Measurements from ENCODE around the gene GHRHR.

GHRHR gene

DNA sequence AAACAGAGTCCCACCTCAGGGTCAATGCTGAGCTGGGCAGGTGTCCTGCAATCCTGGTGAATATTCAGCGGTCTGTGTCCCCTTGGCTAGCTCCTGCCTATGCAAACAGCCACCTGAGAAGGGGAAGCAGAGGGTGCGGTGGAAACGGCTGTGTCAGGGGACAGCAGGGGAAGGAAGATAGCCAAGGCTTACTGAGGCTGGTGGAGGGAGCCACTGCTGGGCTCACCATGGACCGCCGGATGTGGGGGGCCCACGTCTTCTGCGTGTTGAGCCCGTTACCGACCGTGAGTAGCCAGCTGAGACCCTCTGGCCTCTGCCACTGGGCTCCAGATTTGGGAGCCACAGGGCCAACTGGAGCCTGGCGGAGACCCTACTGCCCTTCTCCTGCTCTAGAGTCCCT, at the start of gene GHRHR:
Gene GHRHR (plus strand): TSS at position 112 of the 400 bp plus-strand sequence. CDS start 116 bp downstream, at position 228.
- H3K4me3 ChIP-seq (ENCODE audit: low read depth, low read length): no peak within 1 kb of the TSS
- TF ChIP-seq, protein P1, sequence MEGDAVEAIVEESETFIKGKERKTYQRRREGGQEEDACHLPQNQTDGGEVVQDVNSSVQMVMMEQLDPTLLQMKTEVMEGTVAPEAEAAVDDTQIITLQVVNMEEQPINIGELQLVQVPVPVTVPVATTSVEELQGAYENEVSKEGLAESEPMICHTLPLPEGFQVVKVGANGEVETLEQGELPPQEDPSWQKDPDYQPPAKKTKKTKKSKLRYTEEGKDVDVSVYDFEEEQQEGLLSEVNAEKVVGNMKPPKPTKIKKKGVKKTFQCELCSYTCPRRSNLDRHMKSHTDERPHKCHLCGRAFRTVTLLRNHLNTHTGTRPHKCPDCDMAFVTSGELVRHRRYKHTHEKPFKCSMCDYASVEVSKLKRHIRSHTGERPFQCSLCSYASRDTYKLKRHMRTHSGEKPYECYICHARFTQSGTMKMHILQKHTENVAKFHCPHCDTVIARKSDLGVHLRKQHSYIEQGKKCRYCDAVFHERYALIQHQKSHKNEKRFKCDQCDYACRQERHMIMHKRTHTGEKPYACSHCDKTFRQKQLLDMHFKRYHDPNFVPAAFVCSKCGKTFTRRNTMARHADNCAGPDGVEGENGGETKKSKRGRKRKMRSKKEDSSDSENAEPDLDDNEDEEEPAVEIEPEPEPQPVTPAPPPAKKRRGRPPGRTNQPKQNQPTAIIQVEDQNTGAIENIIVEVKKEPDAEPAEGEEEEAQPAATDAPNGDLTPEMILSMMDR (conservative IDR thresholded peaks at IDR 0.05; ENCODE audit: low read depth, low read length): no peak
- DNase-seq (ENCODE audit: low read depth): no peak

DNA sequence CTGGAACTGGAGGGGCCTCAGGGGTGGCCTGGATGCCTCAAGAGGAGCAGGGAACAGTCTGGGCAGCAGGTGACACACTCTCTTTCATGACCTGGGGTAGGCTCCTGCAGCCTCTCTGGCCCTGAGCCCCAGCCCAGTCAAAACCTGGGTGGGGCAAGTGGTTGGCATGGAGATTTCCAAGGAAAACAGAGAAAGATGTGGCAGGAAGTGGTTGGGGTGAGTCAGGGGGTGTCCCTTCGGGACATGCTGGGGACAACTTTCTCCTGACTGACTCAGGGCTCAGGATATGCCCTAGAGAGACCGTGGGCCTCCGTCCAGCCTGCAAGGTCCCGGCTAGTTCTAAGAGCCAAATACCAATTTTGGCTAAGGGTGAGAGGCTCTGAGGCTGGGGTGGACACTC, 49.2 kb upstream of the GHRHR start:
- no peak overlapping the region for H3K4me3 ChIP-seq (ENCODE audit: low read depth, low read length)
- no peak for DNase-seq (ENCODE audit: low read depth)
- TF ChIP-seq, protein P1 (conservative IDR thresholded peaks at IDR 0.05; ENCODE audit: low read depth, low read length): no peak

DNA sequence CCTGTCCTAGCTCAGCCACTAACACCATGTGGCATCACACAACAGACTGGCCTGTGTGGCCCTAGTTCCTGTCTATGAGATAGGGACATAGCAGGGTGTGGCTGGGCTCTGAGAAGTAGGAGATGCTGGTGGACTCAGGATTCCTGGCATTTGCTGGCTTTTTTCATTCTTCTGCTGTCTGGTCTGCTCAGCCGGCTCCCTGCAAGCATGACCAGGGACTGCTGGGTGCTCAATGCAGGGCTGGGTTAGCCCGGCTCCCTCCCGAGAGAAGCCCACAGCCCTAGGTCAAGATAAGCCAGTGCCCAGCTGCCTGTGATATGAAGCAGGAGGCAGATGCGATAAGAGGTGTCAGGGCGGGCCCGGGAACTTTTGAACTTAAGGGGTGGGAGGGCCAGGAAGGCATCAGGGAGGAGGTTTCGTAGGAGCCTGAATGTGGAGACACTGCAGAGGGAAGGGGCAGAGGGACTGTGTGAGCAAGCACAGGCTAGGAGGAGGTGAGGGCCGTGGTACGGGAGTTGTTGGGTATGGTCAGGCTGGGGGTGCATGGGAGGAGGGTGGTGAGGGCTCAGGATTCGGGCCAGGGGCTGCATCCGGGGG, 48.6 kb upstream of the GHRHR start:
- DNase-seq (ENCODE audit: low read depth): no peak
- no peak overlapping the region for H3K4me3 ChIP-seq (ENCODE audit: low read depth, low read length)
- TF ChIP-seq, protein P1 (conservative IDR thresholded peaks at IDR 0.05; ENCODE audit: low read depth, low read length): no peak

DNA sequence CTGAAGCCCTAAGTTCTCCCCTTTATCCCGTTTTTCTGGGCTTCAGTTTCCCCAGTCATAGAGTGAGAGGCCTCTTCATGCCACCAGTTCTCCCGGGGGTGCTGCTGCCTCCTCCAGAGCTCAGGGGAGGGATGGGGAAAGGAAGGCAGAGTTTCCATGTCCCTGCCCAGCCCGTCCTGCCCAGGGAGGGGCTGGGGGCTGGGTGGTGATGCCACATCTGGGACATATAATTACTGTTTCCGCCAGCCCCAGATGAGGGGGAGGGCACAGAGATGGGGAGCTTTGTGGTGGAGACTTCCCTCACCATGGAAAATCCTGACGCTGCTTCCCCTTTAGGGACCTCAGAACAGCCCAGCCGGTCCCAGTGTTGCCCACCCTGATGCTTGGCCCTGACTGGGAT, 48.0 kb upstream of the GHRHR start:
- no peak overlapping the region for H3K4me3 ChIP-seq (ENCODE audit: low read depth, low read length)
- TF ChIP-seq, protein P1 (conservative IDR thresholded peaks at IDR 0.05; ENCODE audit: low read depth, low read length): no peak
- no peak for DNase-seq (ENCODE audit: low read depth)

DNA sequence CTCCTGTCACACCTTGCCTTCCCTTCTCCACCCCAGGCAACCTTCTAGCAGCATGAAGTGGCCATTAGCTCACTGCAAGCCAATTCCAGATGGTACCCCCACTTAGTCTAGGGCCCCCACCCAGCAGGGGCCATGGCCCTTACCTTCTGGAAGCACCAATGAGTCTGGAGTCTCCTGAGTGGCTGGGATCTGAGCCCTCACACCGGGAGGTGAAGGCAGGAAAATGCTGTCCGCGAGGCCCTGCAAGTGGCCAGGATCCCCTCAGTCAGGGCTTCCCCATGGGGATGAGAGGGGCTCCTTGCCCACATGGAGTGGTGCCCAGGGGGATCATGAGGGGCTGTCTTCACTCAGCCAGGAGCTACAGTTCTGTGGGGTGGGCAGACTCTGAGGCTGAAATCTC, 47.5 kb upstream of the GHRHR start:
- no peak for DNase-seq (ENCODE audit: low read depth)
- no peak overlapping the region for H3K4me3 ChIP-seq (ENCODE audit: low read depth, low read length)
- TF ChIP-seq, protein P1 (conservative IDR thresholded peaks at IDR 0.05; ENCODE audit: low read depth, low read length): no peak

DNA sequence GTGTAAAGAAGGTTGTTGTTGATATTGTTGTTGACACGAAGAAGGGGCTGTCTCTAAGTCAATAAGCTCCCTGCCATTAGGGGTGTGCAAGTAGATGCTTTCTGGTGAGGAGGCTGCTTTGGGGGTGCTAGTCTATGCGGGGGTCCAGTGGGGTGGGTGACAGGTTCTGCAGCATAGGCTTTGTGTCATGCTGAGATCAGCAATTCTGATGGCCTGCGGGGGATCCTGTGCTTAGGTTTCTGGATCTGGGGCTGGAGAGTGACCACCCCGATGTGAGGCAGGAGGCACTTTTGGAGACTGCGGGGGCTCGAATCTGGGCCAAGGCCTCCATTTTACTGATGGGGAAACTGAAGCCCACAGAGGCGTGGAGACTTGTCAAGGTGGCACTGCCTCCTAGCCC, 47.0 kb upstream of the GHRHR start:
- no peak overlapping the region for H3K4me3 ChIP-seq (ENCODE audit: low read depth, low read length)
- TF ChIP-seq, protein P1 (conservative IDR thresholded peaks at IDR 0.05; ENCODE audit: low read depth, low read length): no peak
- DNase-seq (ENCODE audit: low read depth): no peak

DNA sequence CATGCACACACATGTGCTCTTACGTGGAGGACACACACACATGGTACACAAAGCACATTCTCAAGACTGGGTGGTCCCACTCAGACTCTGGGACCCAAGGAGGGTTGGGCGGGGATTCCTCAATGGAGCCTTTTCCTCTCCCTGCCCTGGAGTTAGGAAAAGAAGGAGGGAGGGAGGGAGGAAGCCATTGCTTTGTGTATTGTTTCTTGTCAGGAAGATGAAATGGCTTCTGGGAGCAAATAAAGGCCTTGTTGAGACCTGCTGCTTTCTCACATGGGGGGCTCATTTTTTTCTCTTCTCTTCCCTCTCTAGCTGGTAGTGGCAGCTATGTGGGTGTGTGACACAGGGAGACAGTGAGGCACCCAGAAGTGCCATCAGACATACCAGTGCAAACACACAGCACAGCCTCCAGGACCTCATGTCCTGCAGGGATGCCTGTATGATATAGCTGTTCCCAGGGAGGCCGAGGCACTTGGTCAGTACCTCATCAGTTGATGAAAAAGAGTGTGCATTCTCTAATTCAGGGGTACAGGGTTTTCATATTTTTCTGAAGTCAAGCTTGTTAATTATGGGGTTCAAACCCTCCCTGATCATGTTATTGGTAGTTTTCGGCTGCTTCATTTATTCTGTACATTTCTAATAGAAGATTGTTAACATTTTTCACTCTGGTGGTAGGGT, 46.4 kb upstream of the GHRHR start:
- DNase-seq (ENCODE audit: low read depth): no peak
- TF ChIP-seq, protein P1 (conservative IDR thresholded peaks at IDR 0.05; ENCODE audit: low read depth, low read length): no peak
- no peak overlapping the region for H3K4me3 ChIP-seq (ENCODE audit: low read depth, low read length)
